ENCODE results near the gene CAAP1. TPM values are rescaled to one million over a fixed set of nuclear protein-coding genes. Genes with fewer than 3 reads are reported as not detected.
A peak's percentile ranks its signal among the peaks of the same experiment; 100 is the strongest.

Gene CAAP1
- total and polyA plus RNA-seq, 2 of the 13 experiments (the other 11 are each of a cell fraction or from before 2014, with no cell fraction given) = 10.9 to 40.2 TPM

DNA sequence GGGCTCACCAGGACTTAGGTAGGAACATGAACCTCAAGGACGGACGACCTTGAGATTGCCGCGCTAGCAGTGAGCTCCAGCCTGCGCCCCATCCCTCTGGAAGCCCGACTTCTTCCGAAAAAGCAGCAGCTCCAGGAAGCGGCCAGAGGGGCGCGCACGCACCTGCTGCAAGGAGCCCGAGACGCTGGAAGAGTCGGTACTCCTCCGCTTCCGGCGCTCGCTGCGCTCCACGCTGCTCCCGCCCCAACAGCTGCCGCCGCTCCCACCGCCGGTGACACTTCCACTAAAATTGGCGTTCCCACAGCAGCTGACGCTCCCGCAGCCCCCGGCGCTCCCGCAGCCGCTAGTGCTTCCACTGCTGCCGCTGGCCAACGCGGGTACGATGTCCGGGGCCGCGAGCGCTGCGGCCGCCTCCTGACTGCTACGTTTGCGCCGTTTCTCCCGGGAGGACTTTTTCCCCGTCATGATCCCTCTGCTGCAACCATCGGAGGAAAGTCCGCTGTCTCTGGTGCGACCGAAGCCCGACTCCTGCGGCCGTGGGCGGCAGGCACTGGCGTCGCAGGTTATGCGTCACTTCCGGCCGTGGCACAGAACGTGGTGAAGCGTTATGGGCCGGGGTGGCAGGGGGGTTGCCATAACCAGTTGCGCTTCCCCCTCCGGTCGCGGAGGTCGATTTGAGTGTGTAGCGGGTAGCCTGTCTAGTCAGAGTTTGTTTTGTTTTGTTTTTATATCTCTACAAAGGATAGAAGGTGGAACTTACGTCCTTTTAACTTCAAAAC, at the start of gene CAAP1 (continued):
- no peak for TF ChIP-seq ZBTB1 (CRISPR knock-in tag; IDR thresholded peaks at IDR 0.05; ENCODE audit: borderline replicate concordance)
- TF ChIP-seq KDM3A (CRISPR knock-in tag; IDR thresholded peaks at IDR 0.05; ENCODE audit: low read depth) = peak; percentile 55; the same call in 1 of the 2 replicates
- 0 out of 2 replicates have a peak, but pooled peaks have one; percentile 46 for TF ChIP-seq NR3C1 (CRISPR knock-in tag; IDR thresholded peaks at IDR 0.05)
- TF ChIP-seq POLR2A (IDR thresholded peaks at IDR 0.05; ENCODE audit: insufficient read depth in 1 of 2, low read depth in 2 of 2, low read length in 2 of 2) = peak; percentile 90 to 96
- TF ChIP-seq, protein P1, sequence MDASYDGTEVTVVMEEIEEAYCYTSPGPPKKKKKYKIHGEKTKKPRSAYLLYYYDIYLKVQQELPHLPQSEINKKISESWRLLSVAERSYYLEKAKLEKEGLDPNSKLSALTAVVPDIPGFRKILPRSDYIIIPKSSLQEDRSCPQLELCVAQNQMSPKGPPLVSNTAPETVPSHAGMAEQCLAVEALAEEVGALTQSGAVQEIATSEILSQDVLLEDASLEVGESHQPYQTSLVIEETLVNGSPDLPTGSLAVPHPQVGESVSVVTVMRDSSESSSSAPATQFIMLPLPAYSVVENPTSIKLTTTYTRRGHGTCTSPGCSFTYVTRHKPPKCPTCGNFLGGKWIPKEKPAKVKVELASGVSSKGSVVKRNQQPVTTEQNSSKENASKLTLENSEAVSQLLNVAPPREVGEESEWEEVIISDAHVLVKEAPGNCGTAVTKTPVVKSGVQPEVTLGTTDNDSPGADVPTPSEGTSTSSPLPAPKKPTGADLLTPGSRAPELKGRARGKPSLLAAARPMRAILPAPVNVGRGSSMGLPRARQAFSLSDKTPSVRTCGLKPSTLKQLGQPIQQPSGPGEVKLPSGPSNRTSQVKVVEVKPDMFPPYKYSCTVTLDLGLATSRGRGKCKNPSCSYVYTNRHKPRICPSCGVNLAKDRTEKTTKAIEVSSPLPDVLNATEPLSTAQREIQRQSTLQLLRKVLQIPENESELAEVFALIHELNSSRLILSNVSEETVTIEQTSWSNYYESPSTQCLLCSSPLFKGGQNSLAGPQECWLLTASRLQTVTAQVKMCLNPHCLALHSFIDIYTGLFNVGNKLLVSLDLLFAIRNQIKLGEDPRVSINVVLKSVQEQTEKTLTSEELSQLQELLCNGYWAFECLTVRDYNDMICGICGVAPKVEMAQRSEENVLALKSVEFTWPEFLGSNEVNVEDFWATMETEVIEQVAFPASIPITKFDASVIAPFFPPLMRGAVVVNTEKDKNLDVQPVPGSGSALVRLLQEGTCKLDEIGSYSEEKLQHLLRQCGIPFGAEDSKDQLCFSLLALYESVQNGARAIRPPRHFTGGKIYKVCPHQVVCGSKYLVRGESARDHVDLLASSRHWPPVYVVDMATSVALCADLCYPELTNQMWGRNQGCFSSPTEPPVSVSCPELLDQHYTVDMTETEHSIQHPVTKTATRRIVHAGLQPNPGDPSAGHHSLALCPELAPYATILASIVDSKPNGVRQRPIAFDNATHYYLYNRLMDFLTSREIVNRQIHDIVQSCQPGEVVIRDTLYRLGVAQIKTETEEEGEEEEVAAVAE (CRISPR knock-in tag; IDR thresholded peaks at IDR 0.05; ENCODE audit: borderline replicate concordance) = peak; percentile 75; the same call in 1 of the 2 replicates
- TF ChIP-seq, protein P2, sequence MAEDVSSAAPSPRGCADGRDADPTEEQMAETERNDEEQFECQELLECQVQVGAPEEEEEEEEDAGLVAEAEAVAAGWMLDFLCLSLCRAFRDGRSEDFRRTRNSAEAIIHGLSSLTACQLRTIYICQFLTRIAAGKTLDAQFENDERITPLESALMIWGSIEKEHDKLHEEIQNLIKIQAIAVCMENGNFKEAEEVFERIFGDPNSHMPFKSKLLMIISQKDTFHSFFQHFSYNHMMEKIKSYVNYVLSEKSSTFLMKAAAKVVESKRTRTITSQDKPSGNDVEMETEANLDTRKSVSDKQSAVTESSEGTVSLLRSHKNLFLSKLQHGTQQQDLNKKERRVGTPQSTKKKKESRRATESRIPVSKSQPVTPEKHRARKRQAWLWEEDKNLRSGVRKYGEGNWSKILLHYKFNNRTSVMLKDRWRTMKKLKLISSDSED (CRISPR knock-in tag; IDR thresholded peaks at IDR 0.05) = no peak
- TF ChIP-seq ZC3H13 (CRISPR knock-in tag; IDR thresholded peaks at IDR 0.05) = peak; percentile 84
- TF ChIP-seq NAIF1 (CRISPR knock-in tag; IDR thresholded peaks at IDR 0.05; ENCODE audit: borderline replicate concordance) = peak; percentile 97
- TF ChIP-seq ZNF136 (CRISPR knock-in tag; IDR thresholded peaks at IDR 0.05; ENCODE audit: low read depth) = no peak
- TF ChIP-seq, protein P3, sequence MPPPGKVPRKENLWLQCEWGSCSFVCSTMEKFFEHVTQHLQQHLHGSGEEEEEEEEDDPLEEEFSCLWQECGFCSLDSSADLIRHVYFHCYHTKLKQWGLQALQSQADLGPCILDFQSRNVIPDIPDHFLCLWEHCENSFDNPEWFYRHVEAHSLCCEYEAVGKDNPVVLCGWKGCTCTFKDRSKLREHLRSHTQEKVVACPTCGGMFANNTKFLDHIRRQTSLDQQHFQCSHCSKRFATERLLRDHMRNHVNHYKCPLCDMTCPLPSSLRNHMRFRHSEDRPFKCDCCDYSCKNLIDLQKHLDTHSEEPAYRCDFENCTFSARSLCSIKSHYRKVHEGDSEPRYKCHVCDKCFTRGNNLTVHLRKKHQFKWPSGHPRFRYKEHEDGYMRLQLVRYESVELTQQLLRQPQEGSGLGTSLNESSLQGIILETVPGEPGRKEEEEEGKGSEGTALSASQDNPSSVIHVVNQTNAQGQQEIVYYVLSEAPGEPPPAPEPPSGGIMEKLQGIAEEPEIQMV (CRISPR knock-in tag; IDR thresholded peaks at IDR 0.05; ENCODE audit: low read depth) = peak; percentile 83; the same call in 1 of the 2 replicates
- TF ChIP-seq, protein P4, sequence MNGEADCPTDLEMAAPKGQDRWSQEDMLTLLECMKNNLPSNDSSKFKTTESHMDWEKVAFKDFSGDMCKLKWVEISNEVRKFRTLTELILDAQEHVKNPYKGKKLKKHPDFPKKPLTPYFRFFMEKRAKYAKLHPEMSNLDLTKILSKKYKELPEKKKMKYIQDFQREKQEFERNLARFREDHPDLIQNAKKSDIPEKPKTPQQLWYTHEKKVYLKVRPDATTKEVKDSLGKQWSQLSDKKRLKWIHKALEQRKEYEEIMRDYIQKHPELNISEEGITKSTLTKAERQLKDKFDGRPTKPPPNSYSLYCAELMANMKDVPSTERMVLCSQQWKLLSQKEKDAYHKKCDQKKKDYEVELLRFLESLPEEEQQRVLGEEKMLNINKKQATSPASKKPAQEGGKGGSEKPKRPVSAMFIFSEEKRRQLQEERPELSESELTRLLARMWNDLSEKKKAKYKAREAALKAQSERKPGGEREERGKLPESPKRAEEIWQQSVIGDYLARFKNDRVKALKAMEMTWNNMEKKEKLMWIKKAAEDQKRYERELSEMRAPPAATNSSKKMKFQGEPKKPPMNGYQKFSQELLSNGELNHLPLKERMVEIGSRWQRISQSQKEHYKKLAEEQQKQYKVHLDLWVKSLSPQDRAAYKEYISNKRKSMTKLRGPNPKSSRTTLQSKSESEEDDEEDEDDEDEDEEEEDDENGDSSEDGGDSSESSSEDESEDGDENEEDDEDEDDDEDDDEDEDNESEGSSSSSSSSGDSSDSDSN (CRISPR knock-in tag; IDR thresholded peaks at IDR 0.05) = peak; percentile 95
- TF ChIP-seq, protein P5, sequence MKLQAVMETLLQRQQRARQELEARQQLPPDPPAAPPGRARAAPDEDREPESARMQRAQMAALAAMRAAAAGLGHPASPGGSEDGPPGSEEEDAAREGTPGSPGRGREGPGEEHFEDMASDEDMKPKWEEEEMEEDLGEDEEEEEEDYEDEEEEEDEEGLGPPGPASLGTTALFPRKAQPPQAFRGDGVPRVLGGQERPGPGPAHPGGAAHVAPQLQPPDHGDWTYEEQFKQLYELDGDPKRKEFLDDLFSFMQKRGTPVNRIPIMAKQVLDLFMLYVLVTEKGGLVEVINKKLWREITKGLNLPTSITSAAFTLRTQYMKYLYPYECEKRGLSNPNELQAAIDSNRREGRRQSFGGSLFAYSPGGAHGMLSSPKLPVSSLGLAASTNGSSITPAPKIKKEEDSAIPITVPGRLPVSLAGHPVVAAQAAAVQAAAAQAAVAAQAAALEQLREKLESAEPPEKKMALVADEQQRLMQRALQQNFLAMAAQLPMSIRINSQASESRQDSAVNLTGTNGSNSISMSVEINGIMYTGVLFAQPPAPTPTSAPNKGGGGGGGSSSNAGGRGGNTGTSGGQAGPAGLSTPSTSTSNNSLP (IDR thresholded peaks at IDR 0.05; ENCODE audit: low read depth, low read length) = no peak
- TF ChIP-seq, protein P6, sequence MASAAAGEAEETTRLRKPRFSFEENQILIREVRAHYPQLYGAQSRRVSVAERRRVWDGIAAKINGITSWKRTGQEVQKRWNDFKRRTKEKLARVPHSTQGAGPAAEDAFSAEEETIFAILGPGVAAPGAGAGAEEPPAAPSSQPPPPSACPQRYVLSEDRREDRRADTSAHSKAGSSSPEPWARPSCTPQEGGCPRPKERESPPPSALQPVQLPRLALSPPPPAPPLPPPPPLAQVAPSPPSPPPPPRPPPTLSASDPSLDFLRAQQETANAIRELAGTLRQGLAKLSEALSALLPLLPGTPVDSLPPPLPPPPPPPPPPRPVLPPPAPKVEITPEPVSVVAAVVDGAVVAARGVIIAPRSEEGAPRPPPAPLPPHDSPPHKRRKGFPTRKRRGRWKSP (CRISPR knock-in tag; IDR thresholded peaks at IDR 0.05) = peak; percentile 97
